K562 (cell line): ENCODE measurements around the gene HPCAL1. TPM values are rescaled to one million over a fixed set of nuclear protein-coding genes. Genes with fewer than 3 reads are reported as not detected.

Experiments used
- BHLHE40 ChIP-seq: IDR thresholded peaks from 2 replicates; pipeline ENCODE4 v1.6.1; 2011; ENCODE audit warnings: low read length, improper control_type of control experiment
- C11orf30 ChIP-seq: fragments of 450-650 bp; IDR thresholded peaks from 2 replicates; pipeline ENCODE4 v1.6.1; 2016; ENCODE audit warnings: low read depth, mild to moderate bottlenecking
- HDAC1 ChIP-seq, 2 experiments: fragments of 450-650 bp; IDR thresholded peaks; 2 replicates each; pipeline ENCODE4 v1.6.1; 2016 to 2017; ENCODE audit warnings: inconsistent platforms in 1 of 2, mild to moderate bottlenecking in 1 of 2, moderate library complexity in 1 of 2
- MAFG ChIP-seq: fragments of 450-650 bp; conservative IDR thresholded peaks from 2 replicates; pipeline ENCODE4 v1.6.1; 2016; ENCODE audit warnings: missing genetic modification characterization, missing compliant biosample characterization
- ZNF316 ChIP-seq: fragments of 450-650 bp; IDR thresholded peaks from 2 replicates; pipeline ENCODE4 v1.6.1; 2016
- polyA plus RNA-seq, 8 experiments: library from polyadenylated mRNA; depleted of rRNA in 4 of 8; stranded (reverse) in 5 of 8; unstranded in 3 of 8; fragments of >200 nt; fragmentation: Nextera tagmentation in 2 of 8; fragmentation: Illumina TruSeq in 1 of 8; extraction: Ambion mirVana in 2 of 8; extraction: Trizol in 1 of 8; gene quantifications; 2 replicates each; pipeline versions ENCODE4 v1.2.1 to v1.2.3, GENCODE V29; 2011 to 2014; ENCODE audit warnings: inconsistent platforms in 1 of 8, missing spikeins in 1 of 8
- total RNA-seq, 7 experiments: library from RNA; depleted of rRNA in 6 of 7; stranded (reverse); fragments of >200 nt in 6 of 7; fragmentation: Illumina TruSeq in 2 of 7; extraction: Trizol in 2 of 7; gene quantifications; 2 replicates each; pipeline versions ENCODE4 v1.2.1 to v1.2.3, GENCODE V29; 2011 to 2021; ENCODE audit warnings: low replicate concordance in 1 of 7
- TF ChIP-seq, protein P1 (sequence below): fragments of 450-650 bp; IDR thresholded peaks from 2 replicates; pipeline ENCODE4 v1.6.1; 2016; ENCODE audit warnings: low read depth
- TF ChIP-seq, protein P2 (sequence below): fragments of 450-650 bp; formaldehyde crosslinking; IDR thresholded peaks from 2 replicates; pipeline ENCODE4 v1.4.0; 2022; ENCODE audit warnings: mild to moderate bottlenecking, moderate library complexity
- TF ChIP-seq, protein P3 (sequence below): fragments of 200-800 bp; sonication (Bioruptor generic); IDR thresholded peaks from 2 replicates; pipeline ENCODE4 v1.6.1; 2016; ENCODE audit warnings: missing genetic modification characterization, missing compliant biosample characterization

HPCAL1 gene
- total and polyA plus RNA-seq, 9 of the 15 experiments (the other 6 are each of a cell fraction or from before 2014, with no cell fraction given), result 2.7 to 65.5 (median 23.9) TPM

DNA sequence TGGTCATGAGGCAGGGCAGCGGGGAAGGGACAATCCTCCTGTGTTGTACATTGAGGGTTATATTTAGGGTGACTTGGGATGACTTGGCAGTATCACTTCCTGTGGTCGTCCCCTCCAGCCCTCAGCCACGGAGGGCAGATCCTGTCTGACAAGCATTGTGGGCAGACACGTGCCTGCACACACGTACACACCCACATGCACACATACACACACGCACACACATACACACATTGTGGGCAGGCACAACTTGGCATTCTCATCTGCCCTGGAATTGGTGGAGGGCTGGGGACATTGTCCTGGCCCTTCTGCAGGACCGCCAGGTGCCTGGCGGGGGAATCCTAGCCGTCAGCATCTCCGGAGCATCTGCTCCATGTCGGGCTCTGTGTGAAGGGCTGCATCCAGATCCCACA lies 97.9 kb downstream of the HPCAL1 start (continued):
- TF ChIP-seq, protein P1, sequence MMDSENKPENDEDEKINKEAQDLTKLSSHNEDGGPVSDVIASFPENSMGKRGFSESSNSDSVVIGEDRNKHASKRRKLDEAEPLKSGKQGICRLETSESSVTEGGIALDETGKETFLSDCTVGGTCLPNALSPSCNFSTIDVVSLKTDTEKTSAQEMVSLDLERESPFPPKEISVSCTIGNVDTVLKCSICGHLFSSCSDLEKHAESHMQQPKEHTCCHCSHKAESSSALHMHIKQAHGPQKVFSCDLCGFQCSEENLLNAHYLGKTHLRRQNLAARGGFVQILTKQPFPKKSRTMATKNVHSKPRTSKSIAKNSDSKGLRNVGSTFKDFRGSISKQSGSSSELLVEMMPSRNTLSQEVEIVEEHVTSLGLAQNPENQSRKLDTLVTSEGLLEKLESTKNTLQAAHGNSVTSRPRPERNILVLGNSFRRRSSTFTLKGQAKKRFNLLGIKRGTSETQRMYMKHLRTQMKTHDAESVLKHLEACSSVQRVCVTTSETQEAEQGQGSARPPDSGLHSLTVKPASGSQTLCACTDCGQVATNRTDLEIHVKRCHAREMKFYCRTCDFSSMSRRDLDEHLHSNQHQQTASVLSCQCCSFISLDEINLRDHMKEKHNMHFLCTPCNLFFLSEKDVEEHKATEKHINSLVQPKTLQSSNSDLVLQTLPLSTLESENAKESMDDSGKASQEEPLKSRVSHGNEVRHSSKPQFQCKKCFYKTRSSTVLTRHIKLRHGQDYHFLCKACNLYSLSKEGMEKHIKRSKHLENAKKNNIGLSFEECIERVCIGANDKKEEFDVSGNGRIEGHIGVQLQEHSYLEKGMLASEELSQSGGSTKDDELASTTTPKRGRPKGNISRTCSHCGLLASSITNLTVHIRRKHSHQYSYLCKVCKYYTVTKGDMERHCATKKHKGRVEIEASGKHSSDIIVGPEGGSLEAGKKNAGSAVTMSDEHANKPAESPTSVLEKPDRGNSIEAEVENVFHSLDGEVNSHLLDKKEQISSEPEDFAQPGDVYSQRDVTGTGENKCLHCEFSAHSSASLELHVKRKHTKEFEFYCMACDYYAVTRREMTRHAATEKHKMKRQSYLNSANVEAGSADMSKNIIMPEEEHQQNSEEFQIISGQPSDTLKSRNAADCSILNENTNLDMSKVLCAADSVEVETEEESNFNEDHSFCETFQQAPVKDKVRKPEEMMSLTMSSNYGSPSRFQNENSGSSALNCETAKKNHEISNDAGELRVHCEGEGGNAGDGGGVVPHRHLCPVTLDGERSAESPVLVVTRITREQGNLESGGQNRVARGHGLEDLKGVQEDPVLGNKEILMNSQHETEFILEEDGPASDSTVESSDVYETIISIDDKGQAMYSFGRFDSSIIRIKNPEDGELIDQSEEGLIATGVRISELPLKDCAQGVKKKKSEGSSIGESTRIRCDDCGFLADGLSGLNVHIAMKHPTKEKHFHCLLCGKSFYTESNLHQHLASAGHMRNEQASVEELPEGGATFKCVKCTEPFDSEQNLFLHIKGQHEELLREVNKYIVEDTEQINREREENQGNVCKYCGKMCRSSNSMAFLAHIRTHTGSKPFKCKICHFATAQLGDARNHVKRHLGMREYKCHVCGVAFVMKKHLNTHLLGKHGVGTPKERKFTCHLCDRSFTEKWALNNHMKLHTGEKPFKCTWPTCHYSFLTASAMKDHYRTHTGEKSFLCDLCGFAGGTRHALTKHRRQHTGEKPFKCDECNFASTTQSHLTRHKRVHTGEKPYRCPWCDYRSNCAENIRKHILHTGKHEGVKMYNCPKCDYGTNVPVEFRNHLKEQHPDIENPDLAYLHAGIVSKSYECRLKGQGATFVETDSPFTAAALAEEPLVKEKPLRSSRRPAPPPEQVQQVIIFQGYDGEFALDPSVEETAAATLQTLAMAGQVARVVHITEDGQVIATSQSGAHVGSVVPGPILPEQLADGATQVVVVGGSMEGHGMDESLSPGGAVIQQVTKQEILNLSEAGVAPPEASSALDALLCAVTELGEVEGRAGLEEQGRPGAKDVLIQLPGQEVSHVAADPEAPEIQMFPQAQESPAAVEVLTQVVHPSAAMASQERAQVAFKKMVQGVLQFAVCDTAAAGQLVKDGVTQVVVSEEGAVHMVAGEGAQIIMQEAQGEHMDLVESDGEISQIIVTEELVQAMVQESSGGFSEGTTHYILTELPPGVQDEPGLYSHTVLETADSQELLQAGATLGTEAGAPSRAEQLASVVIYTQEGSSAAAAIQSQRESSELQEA, result no peak
- TF ChIP-seq, protein P2, sequence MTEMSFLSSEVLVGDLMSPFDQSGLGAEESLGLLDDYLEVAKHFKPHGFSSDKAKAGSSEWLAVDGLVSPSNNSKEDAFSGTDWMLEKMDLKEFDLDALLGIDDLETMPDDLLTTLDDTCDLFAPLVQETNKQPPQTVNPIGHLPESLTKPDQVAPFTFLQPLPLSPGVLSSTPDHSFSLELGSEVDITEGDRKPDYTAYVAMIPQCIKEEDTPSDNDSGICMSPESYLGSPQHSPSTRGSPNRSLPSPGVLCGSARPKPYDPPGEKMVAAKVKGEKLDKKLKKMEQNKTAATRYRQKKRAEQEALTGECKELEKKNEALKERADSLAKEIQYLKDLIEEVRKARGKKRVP (CRISPR knock-in tag), result 0 out of 2 replicates have a peak, but pooled peaks have one; percentile 19
- TF ChIP-seq HDAC1 (IDR thresholded peaks at IDR 0.05), result 0 out of 4 replicates have a peak, but pooled peaks of 1 of the 2 experiments have one; percentile 15
- TF ChIP-seq, protein P3, sequence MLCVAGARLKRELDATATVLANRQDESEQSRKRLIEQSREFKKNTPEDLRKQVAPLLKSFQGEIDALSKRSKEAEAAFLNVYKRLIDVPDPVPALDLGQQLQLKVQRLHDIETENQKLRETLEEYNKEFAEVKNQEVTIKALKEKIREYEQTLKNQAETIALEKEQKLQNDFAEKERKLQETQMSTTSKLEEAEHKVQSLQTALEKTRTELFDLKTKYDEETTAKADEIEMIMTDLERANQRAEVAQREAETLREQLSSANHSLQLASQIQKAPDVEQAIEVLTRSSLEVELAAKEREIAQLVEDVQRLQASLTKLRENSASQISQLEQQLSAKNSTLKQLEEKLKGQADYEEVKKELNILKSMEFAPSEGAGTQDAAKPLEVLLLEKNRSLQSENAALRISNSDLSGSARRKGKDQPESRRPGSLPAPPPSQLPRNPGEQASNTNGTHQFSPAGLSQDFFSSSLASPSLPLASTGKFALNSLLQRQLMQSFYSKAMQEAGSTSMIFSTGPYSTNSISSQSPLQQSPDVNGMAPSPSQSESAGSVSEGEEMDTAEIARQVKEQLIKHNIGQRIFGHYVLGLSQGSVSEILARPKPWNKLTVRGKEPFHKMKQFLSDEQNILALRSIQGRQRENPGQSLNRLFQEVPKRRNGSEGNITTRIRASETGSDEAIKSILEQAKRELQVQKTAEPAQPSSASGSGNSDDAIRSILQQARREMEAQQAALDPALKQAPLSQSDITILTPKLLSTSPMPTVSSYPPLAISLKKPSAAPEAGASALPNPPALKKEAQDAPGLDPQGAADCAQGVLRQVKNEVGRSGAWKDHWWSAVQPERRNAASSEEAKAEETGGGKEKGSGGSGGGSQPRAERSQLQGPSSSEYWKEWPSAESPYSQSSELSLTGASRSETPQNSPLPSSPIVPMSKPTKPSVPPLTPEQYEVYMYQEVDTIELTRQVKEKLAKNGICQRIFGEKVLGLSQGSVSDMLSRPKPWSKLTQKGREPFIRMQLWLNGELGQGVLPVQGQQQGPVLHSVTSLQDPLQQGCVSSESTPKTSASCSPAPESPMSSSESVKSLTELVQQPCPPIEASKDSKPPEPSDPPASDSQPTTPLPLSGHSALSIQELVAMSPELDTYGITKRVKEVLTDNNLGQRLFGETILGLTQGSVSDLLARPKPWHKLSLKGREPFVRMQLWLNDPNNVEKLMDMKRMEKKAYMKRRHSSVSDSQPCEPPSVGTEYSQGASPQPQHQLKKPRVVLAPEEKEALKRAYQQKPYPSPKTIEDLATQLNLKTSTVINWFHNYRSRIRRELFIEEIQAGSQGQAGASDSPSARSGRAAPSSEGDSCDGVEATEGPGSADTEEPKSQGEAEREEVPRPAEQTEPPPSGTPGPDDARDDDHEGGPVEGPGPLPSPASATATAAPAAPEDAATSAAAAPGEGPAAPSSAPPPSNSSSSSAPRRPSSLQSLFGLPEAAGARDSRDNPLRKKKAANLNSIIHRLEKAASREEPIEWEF (CRISPR knock-in tag), result no peak
- peak; percentile 33; the same call in 1 of the 2 replicates for TF ChIP-seq MAFG (tag)
- peak; percentile 37; the same call in 1 of the 2 replicates for TF ChIP-seq C11orf30
- peak; percentile 40; the same call in 1 of the 2 replicates for TF ChIP-seq BHLHE40
- TF ChIP-seq ZNF316, result peak; percentile 38; the same call in 1 of the 2 replicates
- TF ChIP-seq, all 486 proteins: peak for 9
